NCI-H128 (cell line): ENCODE data around the gene OR6C6.
"Not testable (repeated sequence)": the region's sequence is repeated elsewhere in the genome, so short reads cannot be mapped to it uniquely, and the experiment has no call there.

Source experiments
- DNase-seq: peaks from one replicate; lab custom pipeline; 2025; ENCODE audit not compliant: unreplicated experiment; lab: John Stamatoyannopoulos, UW

Gene OR6C6

DNA sequence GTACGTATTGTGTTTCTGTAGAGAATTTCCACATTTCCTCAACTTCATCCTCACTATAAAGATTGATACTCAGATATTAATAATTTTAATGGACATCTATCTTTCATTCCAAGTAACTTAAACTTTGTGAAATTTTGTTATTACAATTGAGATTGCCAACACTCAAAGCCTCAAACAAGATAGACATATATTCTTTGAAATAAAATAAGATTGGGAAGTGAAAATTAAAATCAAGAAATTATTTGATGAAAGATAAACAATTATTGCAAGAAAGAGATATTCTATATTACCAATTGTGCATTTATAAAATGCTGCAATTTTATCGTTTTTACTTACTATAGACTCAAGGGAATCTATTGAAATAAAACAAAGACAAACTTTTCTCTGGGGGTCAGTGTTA, at the start of gene OR6C6:
Gene OR6C6 (minus strand): TSS at position 101 of the 400 bp plus-strand sequence. CDS start 1,337 bp downstream, outside the sequence.
- no peak for DNase-seq

DNA sequence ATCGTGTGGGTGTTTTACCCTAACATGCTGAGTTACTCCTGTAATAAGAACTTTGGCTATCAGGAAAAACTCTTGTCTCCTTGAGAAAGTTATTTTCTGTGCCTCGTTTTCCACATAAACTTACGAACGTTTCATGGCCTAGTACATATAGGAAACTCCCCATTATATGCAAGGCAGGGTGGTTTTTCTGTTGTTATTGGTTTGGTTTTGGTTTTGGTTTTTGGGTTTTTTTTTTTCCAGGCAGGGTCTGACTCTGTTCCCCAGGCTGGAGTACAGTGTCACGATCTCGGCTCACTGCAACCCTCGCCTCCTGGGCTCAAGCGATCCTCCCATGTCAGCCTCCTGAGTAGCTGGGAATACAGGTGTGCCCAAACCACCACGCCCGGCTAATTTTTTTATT, 39.6 kb upstream of the OR6C6 start:
- no peak for DNase-seq

GRCh38 chr12:55330446-55330845, 34.1 kb upstream of the OR6C6 start, which contains the start of gene OR6C3:
Gene OR6C3, plus strand, starts transcription at chr12:55330746. Its CDS starts 955 bp downstream, at chr12:55331701.
- DNase-seq, result no peak

DNA sequence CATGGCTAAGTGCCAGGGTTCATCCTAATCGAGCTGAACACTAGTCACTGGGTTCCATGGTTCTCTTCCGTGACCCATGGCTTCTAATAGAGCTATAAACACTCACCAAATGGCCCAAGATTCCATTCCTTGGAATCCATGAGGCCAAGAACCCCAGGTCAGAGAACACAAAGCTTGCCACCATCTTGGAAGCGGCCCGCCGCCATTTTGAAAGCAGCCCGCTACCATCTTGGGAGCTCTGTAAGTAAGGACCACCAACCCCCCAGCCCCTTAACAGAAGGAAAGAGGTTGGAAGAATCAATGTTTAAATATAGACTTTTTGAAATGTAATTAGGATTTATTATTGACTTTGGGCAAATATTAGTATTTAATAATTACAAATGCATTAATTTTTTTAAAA, 29.4 kb upstream of the OR6C6 start:
- not testable (repeated sequence) for DNase-seq

- DNase-seq, result no peak
These were observed 23.8 kb upstream of the OR6C6 start for GRCh38 chr12:55320201-55320600.

GRCh38 chr12:55314043-55314442, 17.7 kb upstream of the OR6C6 start, which contains the start of gene OR6C1:
Gene OR6C1, plus strand, starts transcription at chr12:55314343. Its CDS starts 6,257 bp downstream, at chr12:55320600.
- DNase-seq, result no peak

GRCh38 chr12:55289999-55290398, 6.4 kb downstream of the OR6C6 start:
- DNase-seq, result no peak

- no peak for DNase-seq
These were observed 15.4 kb downstream of the OR6C6 start for GRCh38 chr12:55280991-55281390.

DNA sequence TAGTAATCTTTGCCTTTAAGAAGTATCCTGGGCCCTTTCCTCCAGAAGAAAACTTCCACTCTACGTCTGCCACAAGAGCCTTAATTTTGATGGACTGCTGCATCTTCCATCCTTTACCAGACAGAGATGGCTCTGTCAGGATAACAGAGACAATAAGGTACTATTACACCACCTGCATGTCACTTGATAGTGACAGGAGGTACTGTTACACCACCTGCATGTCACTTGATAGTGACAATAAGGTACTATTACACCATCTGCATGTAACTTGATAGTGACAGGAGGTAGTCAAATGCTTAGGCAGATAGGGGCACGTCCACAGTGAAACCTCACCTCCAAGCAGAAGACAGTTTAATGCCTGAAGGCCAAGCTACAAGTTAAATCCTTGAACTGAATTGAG, 38.1 kb downstream of the OR6C6 start:
- DNase-seq, result no peak

- no peak for DNase-seq
These were observed 39.5 kb downstream of the OR6C6 start for GRCh38 chr12:55256831-55257230.

DNA sequence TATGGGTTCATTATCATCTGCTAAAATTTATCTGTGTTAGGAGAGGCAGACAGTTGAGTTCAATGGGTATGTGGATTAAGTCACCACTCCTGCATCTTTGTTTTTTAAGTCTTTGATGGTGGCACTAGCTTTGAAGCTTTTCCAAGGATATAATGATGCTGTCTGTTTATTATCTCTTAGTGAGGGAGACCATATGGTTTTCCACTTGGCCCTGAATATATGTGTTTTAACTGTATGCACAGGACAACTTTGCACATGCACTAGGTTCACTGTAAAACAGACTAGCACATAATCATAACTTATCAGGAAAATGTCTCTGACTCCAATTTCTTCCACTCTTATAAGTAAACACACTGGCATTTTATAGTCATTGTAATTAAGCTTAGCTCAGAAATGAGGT, 43.1 kb downstream of the OR6C6 start:
- no peak for DNase-seq

- DNase-seq, result no peak
These were observed 45.4 kb downstream of the OR6C6 start for GRCh38 chr12:55250944-55251343.

- no peak for DNase-seq
These were observed 50.2 kb downstream of the OR6C6 start for GRCh38 chr12:55246159-55246558.

DNA sequence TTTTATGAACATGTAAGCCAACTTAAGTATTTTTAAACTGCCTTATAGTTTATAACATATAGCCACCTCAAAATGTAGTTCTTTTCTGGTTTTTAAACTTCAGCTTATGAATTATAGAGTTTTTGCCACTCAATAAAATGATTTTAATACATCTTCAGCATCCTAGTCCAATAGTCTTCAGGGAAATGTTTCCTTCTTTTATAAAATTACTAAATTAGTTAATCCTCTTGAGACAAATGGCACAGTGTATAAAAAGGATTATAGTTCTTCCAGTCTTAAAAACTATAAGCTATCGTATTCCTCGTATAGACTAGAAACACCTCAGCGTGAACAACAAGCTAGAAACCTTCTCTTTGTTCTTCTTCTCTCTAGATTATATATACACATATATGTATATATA, 52.1 kb downstream of the OR6C6 start, which contains the start of gene OR6C74:
Gene OR6C74 (plus strand): TSS at position 301 of the 400 bp plus-strand sequence. CDS start 2,679 bp downstream, outside the sequence.
- DNase-seq, result no peak
